Activated B cell treated with CpG ODN at 0.5 μM for 24 hours (primary cell): ENCODE results near the gene CRK. TPM values are rescaled to one million over a fixed set of nuclear protein-coding genes. Genes with fewer than 3 reads are reported as not detected.
A peak's percentile ranks its signal among the peaks of the same experiment; 100 is the strongest.
"Not testable (repeated sequence)": the region's sequence is repeated elsewhere in the genome, so short reads cannot be mapped to it uniquely, and the experiment has no call there.

ENCODE experiments used
- ATAC-seq: fragments of 200-7000 bp; cut with Tn5 transposase; one replicate; pipeline ENCODE4 v1.10.0; 2021; ENCODE audit warnings: low read depth, mild to moderate bottlenecking, moderate library complexity
- CTCF ChIA-PET: fragments of 350-600 bp; sonication (Branson Sonifier 250); formaldehyde crosslinking; loops from one replicate; lab custom pipeline; 2021; ENCODE audit warnings: antibody characterized with exemption; lab: Charles Lee
- POLR2A ChIA-PET: fragments of 350-600 bp; sonication (Branson Sonifier 250); formaldehyde crosslinking; loops from one replicate; lab custom pipeline; 2021; ENCODE audit warnings: antibody characterized with exemption; lab: Charles Lee
- DNase-seq: peaks from one replicate; pipeline ENCODE4 v3.0.0; 2022
- H3K27ac Mint-ChIP-seq: one replicate; pipeline ENCODE4 v1.8.0; 2020; ENCODE audit warnings: mixed read lengths
- H3K27me3 Mint-ChIP-seq: one replicate; pipeline ENCODE4 v1.8.0; 2021; ENCODE audit warnings: mixed read lengths
- H3K36me3 Mint-ChIP-seq: one replicate; pipeline ENCODE4 v1.8.0; 2021; ENCODE audit warnings: low read depth, mixed read lengths
- H3K4me1 Mint-ChIP-seq: one replicate; pipeline ENCODE4 v1.8.0; 2021; ENCODE audit warnings: mixed read lengths
- H3K4me3 Mint-ChIP-seq: one replicate; pipeline ENCODE4 v1.8.0; 2020; ENCODE audit warnings: mild to moderate bottlenecking, mixed read lengths
- H3K9me3 Mint-ChIP-seq: one replicate; pipeline ENCODE4 v1.8.0; 2020; ENCODE audit warnings: mixed read lengths
- CTCF ChIP-seq: fragments of 200-600 bp; IDR thresholded peaks from one replicate; pipeline ENCODE4 v1.8.0; 2022; ENCODE audit warnings: antibody characterized with exemption, mild to moderate bottlenecking
- intact Hi-C: fragments of 100-400 bp; cut with micrococcal nuclease; formaldehyde crosslinking; loops from one replicate; pipeline ENCODE4 v1.15.1; 2024
- total RNA-seq: library from RNA; stranded (reverse); gene quantifications from 2 replicates; pipeline ENCODE4 v1.2.3, GENCODE V29; 2022

The CRK gene
- total RNA-seq, 1 donor from 2014 or later = 29.1 TPM

- no peak for TF ChIP-seq CTCF
- Mint-ChIP-seq H3K36me3 (peaks cover 18% of the 10 kb centered on the region), H3K4me1 (peaks cover 47% of the 10 kb centered on the region), H3K27me3 (no peaks in the 10 kb centered on the region), H3K27ac (peak overlapping the region; percentile 46), H3K9me3 (peaks cover 2% of the 10 kb centered on the region), H3K4me3 (no peak overlapping the region)
- intact Hi-C loops = no loop called here
- ChIA-PET POLR2A (interaction anchor here (2.3 to 2.7 kb wide), 3 partner anchors 13 to 55 kb away, joined by 17 to 27 read pairs (median 24); partner anchors contain the start of gene INPP5K), CTCF (no interaction called here)
- ATAC-seq (no peak), DNase-seq (no peak)
Measured at GRCh38 chr17:1461198-1461944, 5.3 kb upstream of the CRK start.

DNA sequence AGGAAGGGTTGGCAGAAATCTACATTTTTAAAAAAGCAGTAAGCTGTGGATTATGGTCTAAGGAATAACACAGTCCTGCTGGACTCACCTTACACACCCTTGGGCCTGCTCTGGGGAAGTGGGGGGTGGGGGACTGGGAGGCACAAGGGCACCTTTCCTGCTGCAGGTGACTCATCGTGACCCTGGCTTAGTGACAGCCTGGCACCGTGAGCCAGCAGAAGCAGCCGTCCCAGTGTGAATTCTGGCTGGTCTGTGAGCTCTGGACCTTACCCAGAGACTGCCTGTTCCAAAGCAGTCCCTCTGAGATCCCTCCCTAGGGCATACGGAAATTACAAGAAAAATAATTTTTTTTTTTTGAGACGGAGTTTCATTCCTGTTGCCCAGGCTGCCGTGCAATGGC, 4.2 kb upstream of the CRK start:
- no peaks in the 10 kb centered on the region for H3K27me3 Mint-ChIP-seq
- POLR2A ChIA-PET = interaction anchor here (0.5 to 1.3 kb wide), 2 partner anchors 25 to 27 kb away, joined by 4 to 6 read pairs; no protein-coding TSS in a partner anchor
- CTCF ChIA-PET = no interaction called here
- intact Hi-C loops = no loop called here
- peaks cover 13% of the 10 kb centered on the region for H3K36me3 Mint-ChIP-seq
- peaks cover 50% of the 10 kb centered on the region for H3K4me1 Mint-ChIP-seq
- H3K27ac Mint-ChIP-seq = no peak overlapping the region
- ATAC-seq (no peak), DNase-seq (no peak)
- H3K4me3 Mint-ChIP-seq = no peak overlapping the region
- H3K9me3 Mint-ChIP-seq = peaks cover 2% of the 10 kb centered on the region
- no peak for TF ChIP-seq CTCF

DNA sequence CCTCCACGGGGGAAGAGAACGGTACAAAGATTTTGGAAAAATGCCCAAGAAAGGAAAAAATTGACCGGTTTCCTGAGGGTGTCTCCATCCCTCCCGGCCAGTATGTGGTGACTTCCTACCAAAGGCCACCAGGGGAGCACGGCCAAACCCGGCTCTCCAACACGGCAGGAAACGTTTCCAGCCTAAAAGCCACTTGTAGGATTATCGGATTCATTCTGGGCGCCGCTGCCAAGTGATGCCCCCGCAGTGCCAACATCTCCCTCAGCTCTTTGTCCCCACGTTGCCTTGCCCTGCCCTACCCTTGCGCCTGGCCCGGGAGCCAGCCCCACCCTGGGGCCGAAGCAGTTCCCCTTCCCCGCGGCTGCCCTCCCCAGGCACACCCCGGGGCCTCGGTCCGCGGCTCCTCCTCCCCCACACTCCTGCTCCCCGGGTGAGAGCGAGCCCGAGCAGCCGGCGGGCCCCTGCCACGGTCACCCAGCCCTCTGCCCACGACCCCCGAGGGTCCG, 688 bp downstream of the CRK start:
- peak; percentile 61 for DNase-seq

GRCh38 chr17:1454541-1454940, 1.5 kb downstream of the CRK start:
- no peaks in the 10 kb centered on the region for H3K9me3 Mint-ChIP-seq
- no peaks in the 10 kb centered on the region for H3K27me3 Mint-ChIP-seq
- DNase-seq (no peak), ATAC-seq (no peak)
- H3K4me1 Mint-ChIP-seq = peaks cover 49% of the 10 kb centered on the region
- CTCF ChIA-PET = interaction anchor here (1.0 kb wide), 1 partner anchor 60 kb away, joined by 3 read pairs; no protein-coding TSS in a partner anchor
- intact Hi-C loops = no loop called here
- peaks cover 24% of the 10 kb centered on the region for H3K36me3 Mint-ChIP-seq
- no peak for TF ChIP-seq CTCF
- peak overlapping the region; percentile 69 for H3K27ac Mint-ChIP-seq
- H3K4me3 Mint-ChIP-seq = peak overlapping the region; percentile 94
- POLR2A ChIA-PET = interaction anchor here (0.5 to 1.4 kb wide), 2 partner anchors 35 to 80 kb away, joined by 3 read pairs; no protein-coding TSS in a partner anchor

More for the DNA sequence above, 688 bp downstream of the CRK start:
- intact Hi-C loops = loop anchor here (1.0 kb wide), 2 partner anchors 90 to 107 kb away; partner anchors contain the start of gene PITPNA
- Mint-ChIP-seq H3K4me3 (peak overlapping the region; percentile 94), H3K36me3 (peaks cover 24% of the 10 kb centered on the region), H3K9me3 (no peaks in the 10 kb centered on the region), H3K27ac (peak overlapping the region; percentile 87), H3K4me1 (peaks cover 54% of the 10 kb centered on the region), H3K27me3 (no peaks in the 10 kb centered on the region)
- ATAC-seq = peak; percentile 42
- no peak for TF ChIP-seq CTCF
- ChIA-PET CTCF (interaction anchor here (1.2 to 2.4 kb wide), 3 partner anchors 61 to 193 kb away, joined by 4 to 18 read pairs (median 5); partner anchors contain the start of gene INPP5K), POLR2A (interaction anchor here (0.6 to 2.4 kb wide), 9 partner anchors 19 to 174 kb away, joined by 3 to 15 read pairs (median 6); partner anchors contain the start of genes INPP5K and MYO1C)

DNA sequence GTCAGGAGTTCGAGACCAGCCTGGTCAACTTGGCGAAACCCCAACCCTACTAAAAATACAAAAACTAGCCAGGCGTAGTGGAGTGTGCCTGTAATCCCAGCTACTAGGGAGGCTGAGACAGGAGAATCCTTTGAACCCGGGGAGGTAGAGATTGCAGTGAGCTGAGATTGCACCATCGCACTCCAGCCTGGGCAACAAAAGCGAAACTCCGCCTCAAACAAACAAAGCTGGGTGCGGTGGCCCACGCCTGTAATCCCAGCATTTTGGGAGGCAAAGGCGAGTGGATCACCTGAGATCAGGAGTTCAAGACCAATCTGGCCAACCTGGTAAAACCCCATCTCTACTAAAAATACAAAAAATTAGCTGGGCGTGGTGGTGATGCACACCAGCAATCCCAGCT, 2.3 kb downstream of the CRK start:
- ATAC-seq, H3K9me3 Mint-ChIP-seq, H3K27me3 Mint-ChIP-seq, DNase-seq, intact Hi-C loops, H3K4me3 Mint-ChIP-seq, H3K27ac Mint-ChIP-seq: not testable (repeated sequence)
- H3K4me1 Mint-ChIP-seq = peaks cover 58% of the 10 kb centered on the region
- POLR2A ChIA-PET = interaction anchor here (1.1 to 1.4 kb wide), 3 partner anchors 9 to 55 kb away, joined by 3 to 4 read pairs (median 4); no protein-coding TSS in a partner anchor
- H3K36me3 Mint-ChIP-seq = peaks cover 32% of the 10 kb centered on the region
- CTCF ChIA-PET = interaction anchor here (1.0 kb wide), 1 partner anchor 61 kb away, joined by 3 read pairs; no protein-coding TSS in a partner anchor
